Measurements from ENCODE around the gene MYL6B.

DNA sequence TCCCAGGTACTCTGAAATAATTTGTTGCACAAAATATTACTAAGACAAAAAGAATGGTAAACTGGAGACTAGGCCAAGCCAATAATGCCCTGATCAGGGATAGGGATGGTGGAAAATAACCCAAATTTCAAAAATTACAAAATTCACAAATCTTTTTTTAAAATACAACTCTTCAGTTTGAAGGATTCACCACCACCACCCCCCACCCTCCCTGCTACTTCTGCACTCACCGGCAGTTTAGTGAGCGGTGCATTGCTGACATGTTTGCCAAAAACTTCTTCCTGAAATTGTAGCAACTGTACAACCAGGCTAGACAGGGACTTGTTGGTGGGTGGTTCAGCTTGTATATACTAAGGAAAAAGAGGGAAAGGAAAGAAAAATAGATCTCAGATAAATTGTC, 34.6 kb downstream of the MYL6B start:
- TF ChIP-seq, protein P1, sequence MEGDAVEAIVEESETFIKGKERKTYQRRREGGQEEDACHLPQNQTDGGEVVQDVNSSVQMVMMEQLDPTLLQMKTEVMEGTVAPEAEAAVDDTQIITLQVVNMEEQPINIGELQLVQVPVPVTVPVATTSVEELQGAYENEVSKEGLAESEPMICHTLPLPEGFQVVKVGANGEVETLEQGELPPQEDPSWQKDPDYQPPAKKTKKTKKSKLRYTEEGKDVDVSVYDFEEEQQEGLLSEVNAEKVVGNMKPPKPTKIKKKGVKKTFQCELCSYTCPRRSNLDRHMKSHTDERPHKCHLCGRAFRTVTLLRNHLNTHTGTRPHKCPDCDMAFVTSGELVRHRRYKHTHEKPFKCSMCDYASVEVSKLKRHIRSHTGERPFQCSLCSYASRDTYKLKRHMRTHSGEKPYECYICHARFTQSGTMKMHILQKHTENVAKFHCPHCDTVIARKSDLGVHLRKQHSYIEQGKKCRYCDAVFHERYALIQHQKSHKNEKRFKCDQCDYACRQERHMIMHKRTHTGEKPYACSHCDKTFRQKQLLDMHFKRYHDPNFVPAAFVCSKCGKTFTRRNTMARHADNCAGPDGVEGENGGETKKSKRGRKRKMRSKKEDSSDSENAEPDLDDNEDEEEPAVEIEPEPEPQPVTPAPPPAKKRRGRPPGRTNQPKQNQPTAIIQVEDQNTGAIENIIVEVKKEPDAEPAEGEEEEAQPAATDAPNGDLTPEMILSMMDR (IDR thresholded peaks at IDR 0.05) = no peak
- TF ChIP-seq POLR2A (IDR thresholded peaks at IDR 0.05) = no peak

Measured in right lobe of liver (tissue), 4 donors.